ENCODE measurements around the gene JMJD4. TPM values are rescaled to one million over a fixed set of nuclear protein-coding genes. Genes with fewer than 3 reads are reported as not detected.

Gene JMJD4
- total and polyA plus RNA-seq, 2 of the 4 experiments (the other 2 are of a cell fraction): 24.6 to 28.5 TPM

- DNase-seq: no peak
- H3K9me1 ChIP-seq (ENCODE audit: insufficient read depth, low read length): peaks cover 21% of the 10 kb centered on the region
- no peak overlapping the region for H2AK9ac ChIP-seq (replicated peaks; ENCODE audit: low read depth, low read length, poor library complexity)
- peaks cover 16% of the 10 kb centered on the region for H3K4me1 ChIP-seq (ENCODE audit: control insufficient read depth, insufficient read depth, low read length)
- intact Hi-C loops (cut with micrococcal nuclease): no loop called here
- no peak overlapping the region for H4K91ac ChIP-seq (ENCODE audit: insufficient read depth, low read depth, low read length)
- H4K8ac ChIP-seq (ENCODE audit: low read depth in 2 of 2, low read length in 2 of 2): no peak overlapping the region
- no peaks in the 10 kb centered on the region for H3K9me3 ChIP-seq (ENCODE audit: control insufficient read depth, insufficient read depth, low read length)
- no peak overlapping the region for H3K14ac ChIP-seq (replicated peaks; ENCODE audit: low read depth, low read length)
- H3K18ac ChIP-seq (ENCODE audit: low read depth, low read length): no peak overlapping the region
- H2BK120ac ChIP-seq (ENCODE audit: low read depth, low read length): no peak overlapping the region
- H3K9ac ChIP-seq (ENCODE audit: low read depth, low read length): no peak overlapping the region
- H3K4me2 ChIP-seq (ENCODE audit: low read depth, low read length): no peak overlapping the region
- H3K79me1 ChIP-seq (ENCODE audit: low read depth in 1 of 2, low read length in 2 of 2): peaks cover 0 to 10% of the 10 kb centered on the region in 2 experiments; a peak in 1 of 4 replicates
- peaks cover 17% of the 10 kb centered on the region for H3K36me3 ChIP-seq (ENCODE audit: control insufficient read depth, insufficient read depth, low read length)
- H2BK5ac ChIP-seq (ENCODE audit: low read depth, low read length, poor library complexity, severe bottlenecking): no peak overlapping the region
- ATAC-seq (ENCODE audit: low read depth): no peak
- H4K20me1 ChIP-seq (ENCODE audit: insufficient read depth, low read length): peaks cover 9% of the 10 kb centered on the region; the same call in 1 of the 2 replicates
- H3K4me3 ChIP-seq (ENCODE audit: insufficient read depth, low read depth, low read length): no peak overlapping the region
- H2BK15ac ChIP-seq (ENCODE audit: low read depth, low read length): no peak overlapping the region
- no CpG with 5 or more reads among the region's 4 CpGs for WGBS, 2 experiments (ENCODE audit: extremely low coverage in 2 of 2, insufficient read length in 1 of 2)
- H3K27ac ChIP-seq (ENCODE audit: insufficient read depth, low read length): no peak overlapping the region
- CTCF ChIA-PET: no interaction called here
- no peak overlapping the region for H4K5ac ChIP-seq (ENCODE audit: low read depth, low read length)
- in situ Hi-C loops (cut with MboI; ENCODE audit: low sequenced_read_pairs): no loop called here
- no peak overlapping the region for H2BK20ac ChIP-seq (ENCODE audit: low read depth, low read length)
- no TSS peak for BruUV-seq (replicated peaks)
- H3K27me3 ChIP-seq (ENCODE audit: control insufficient read depth, insufficient read depth, low read length): no peaks in the 10 kb centered on the region
- no peak overlapping the region for H2AK5ac ChIP-seq (ENCODE audit: low read depth, low read length)
- H3K4ac ChIP-seq (ENCODE audit: low read depth, low read length): no peak overlapping the region
- no peak overlapping the region for H3K56ac ChIP-seq (ENCODE audit: extremely low read depth, insufficient read depth, low read length)
- H3K23ac ChIP-seq (ENCODE audit: low read depth, low read length): no peak overlapping the region
- POLR2A ChIA-PET (ENCODE audit: unreplicated experiment): no interaction called here
- dilution Hi-C loops (cut with HindIII; ENCODE audit: low sequenced_read_pairs, unreplicated experiment): no loop called here
- TF ChIP-seq CHD1 (IDR thresholded peaks at IDR 0.05; ENCODE audit: low read depth, low read length): no peak
- TF ChIP-seq FOS (IDR thresholded peaks at IDR 0.05; ENCODE audit: low read depth, low read length): no peak
- TF ChIP-seq, protein P1, sequence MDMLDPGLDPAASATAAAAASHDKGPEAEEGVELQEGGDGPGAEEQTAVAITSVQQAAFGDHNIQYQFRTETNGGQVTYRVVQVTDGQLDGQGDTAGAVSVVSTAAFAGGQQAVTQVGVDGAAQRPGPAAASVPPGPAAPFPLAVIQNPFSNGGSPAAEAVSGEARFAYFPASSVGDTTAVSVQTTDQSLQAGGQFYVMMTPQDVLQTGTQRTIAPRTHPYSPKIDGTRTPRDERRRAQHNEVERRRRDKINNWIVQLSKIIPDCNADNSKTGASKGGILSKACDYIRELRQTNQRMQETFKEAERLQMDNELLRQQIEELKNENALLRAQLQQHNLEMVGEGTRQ (IDR thresholded peaks at IDR 0.05; ENCODE audit: low read depth, low read length): no peak
- no peak overlapping the region for H2AFZ ChIP-seq (replicated peaks; ENCODE audit: low read length, poor library complexity)
Measured at GRCh38 chr1:227777646-227778045, 42.5 kb upstream of the JMJD4 start.
